SK-N-MC (cell line): ENCODE measurements around the gene SLC2A11.

ENCODE experiments used
- EZH2 ChIP-seq: fragments of 200-600 bp; sonication (generic); IDR thresholded peaks from one replicate; pipeline ENCODE4 v1.6.1; 2017; ENCODE audit warnings: antibody characterized with exemption
- POLR2AphosphoS5 ChIP-seq: IDR thresholded peaks from 2 replicates; pipeline ENCODE4 v1.6.1; 2012; ENCODE audit warnings: mild to moderate bottlenecking, low read depth, low read length, borderline replicate concordance

DNA sequence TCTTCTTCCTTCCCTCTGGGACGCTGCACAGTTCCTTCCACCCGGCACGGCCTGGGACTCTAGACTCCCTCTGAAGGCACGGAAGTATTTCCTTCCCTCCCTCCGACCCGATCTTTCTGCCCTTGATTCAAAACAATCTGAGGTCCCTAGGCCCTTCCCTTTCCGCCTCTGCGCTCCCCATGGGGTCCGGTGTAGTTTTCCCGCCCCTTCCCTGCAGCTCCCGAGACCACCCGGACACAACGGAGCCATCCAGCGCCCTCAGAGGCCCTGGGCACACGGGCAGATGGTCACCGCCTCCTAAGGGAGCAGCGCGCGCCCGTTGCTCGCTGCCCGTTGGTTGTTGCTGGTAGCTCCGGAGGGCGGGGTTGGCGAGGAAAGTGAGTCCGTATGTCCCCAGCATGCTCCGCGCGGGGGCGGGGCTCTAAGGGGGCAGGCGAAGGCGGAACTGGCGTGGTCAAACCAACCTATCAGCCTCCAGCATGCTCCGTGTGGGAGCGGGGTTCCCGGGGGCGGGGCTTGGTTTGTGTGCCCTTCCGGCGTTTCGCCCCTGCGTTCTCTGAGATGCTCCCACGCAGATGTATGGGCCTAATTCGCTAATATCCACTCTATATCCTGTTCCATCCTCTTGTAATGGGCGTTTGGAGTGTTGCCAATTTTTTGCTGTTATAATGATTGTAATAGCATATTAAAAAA lies 56.1 kb downstream of the SLC2A11 start:
- TF ChIP-seq POLR2AphosphoS5: peak; percentile 97
- TF ChIP-seq EZH2: no peak
